Trophoblast cell (in vitro differentiated cells and primary cell): ENCODE results near the gene TRIM40.

Experiments used
- DNase-seq, 2 donors: peaks; one replicate each; pipeline ENCODE4 v3.0.0-alpha.2; 2016
- H2AFZ ChIP-seq: 2 replicates; pipeline ENCODE4 v1.6.1; 2013; ENCODE audit warnings: low read length, moderate library complexity, mild to moderate bottlenecking; ENCODE audit not compliant: insufficient read depth, poor library complexity
- H2AK5ac ChIP-seq: 2 replicates; pipeline ENCODE4 v1.6.1; 2013; ENCODE audit warnings: mild to moderate bottlenecking, low read length
- H2BK120ac ChIP-seq: 2 replicates; pipeline ENCODE4 v1.6.1; 2013; ENCODE audit warnings: low read length, mild to moderate bottlenecking, moderate library complexity; ENCODE audit not compliant: insufficient read depth, poor library complexity
- H2BK12ac ChIP-seq: 2 replicates; pipeline ENCODE4 v1.6.1; 2013; ENCODE audit warnings: mild to moderate bottlenecking, low read length, moderate library complexity
- H2BK5ac ChIP-seq: 2 replicates; pipeline ENCODE4 v1.6.1; 2013; ENCODE audit warnings: low read length, low read depth, moderate library complexity, mild to moderate bottlenecking; ENCODE audit not compliant: poor library complexity
- H3K14ac ChIP-seq: 2 replicates; pipeline ENCODE4 v1.6.1; 2013; ENCODE audit warnings: mild to moderate bottlenecking, low read length
- H3K18ac ChIP-seq: 2 replicates; pipeline ENCODE4 v1.6.1; 2013; ENCODE audit warnings: mild to moderate bottlenecking, low read length
- H3K23ac ChIP-seq: 2 replicates; pipeline ENCODE4 v1.6.1; 2013; ENCODE audit warnings: low read length
- H3K27ac ChIP-seq: 2 replicates; pipeline ENCODE4 v1.5.1; 2013; ENCODE audit warnings: low read depth, mild to moderate bottlenecking, inconsistent platforms, low read length, moderate library complexity
- H3K27me3 ChIP-seq: 2 replicates; pipeline ENCODE4 v1.6.1; 2013; ENCODE audit warnings: inconsistent platforms, mild to moderate bottlenecking, low read length, moderate library complexity; ENCODE audit not compliant: insufficient read depth
- H3K36me3 ChIP-seq, 2 experiments: 1 replicate in 1 of 2; 2 replicates in 1 of 2; pipeline ENCODE4 v1.6.1; 2013; ENCODE audit warnings: low read length in 2 of 2, mild to moderate bottlenecking in 2 of 2, moderate library complexity in 1 of 2; ENCODE audit not compliant: insufficient read depth in 2 of 2, control insufficient read depth in 1 of 2
- H3K4ac ChIP-seq: 2 replicates; pipeline ENCODE4 v1.6.1; 2013; ENCODE audit warnings: low read depth, mild to moderate bottlenecking, low read length, moderate library complexity
- H3K4me1 ChIP-seq, 2 experiments: 1 replicate in 1 of 2; 2 replicates in 1 of 2; pipeline ENCODE4 v1.6.1; 2013; ENCODE audit warnings: low read length in 2 of 2, mild to moderate bottlenecking in 2 of 2, moderate library complexity in 1 of 2; ENCODE audit not compliant: insufficient read depth in 2 of 2, control insufficient read depth in 1 of 2
- H3K4me2 ChIP-seq: 2 replicates; pipeline ENCODE4 v1.6.1; 2013; ENCODE audit warnings: inconsistent platforms, mild to moderate bottlenecking, low read length, moderate library complexity
- H3K4me3 ChIP-seq: 2 replicates; pipeline ENCODE4 v1.5.1; 2013; ENCODE audit warnings: mild to moderate bottlenecking, low read depth, low read length, inconsistent platforms
- H3K79me1 ChIP-seq: one replicate; pipeline ENCODE4 v1.6.1; 2013; ENCODE audit warnings: low read length
- H3K79me2 ChIP-seq: 2 replicates; pipeline ENCODE4 v1.6.1; 2013; ENCODE audit warnings: low read length, mild to moderate bottlenecking; ENCODE audit not compliant: control insufficient read depth, insufficient read depth, poor library complexity
- H3K9ac ChIP-seq: 2 replicates; pipeline ENCODE4 v1.6.1; 2013; ENCODE audit warnings: mild to moderate bottlenecking, low read length
- H3K9me3 ChIP-seq: 2 replicates; pipeline ENCODE4 v1.6.1; 2013; ENCODE audit warnings: low read depth, mild to moderate bottlenecking, control low read depth, inconsistent platforms, low read length; ENCODE audit not compliant: insufficient read depth
- H4K12ac ChIP-seq: 2 replicates; pipeline ENCODE4 v1.6.1; 2013; ENCODE audit warnings: low read depth, mild to moderate bottlenecking, low read length, moderate library complexity
- H4K8ac ChIP-seq: 2 replicates; pipeline ENCODE4 v1.6.1; 2013; ENCODE audit warnings: low read depth, mild to moderate bottlenecking, low read length, moderate library complexity
- H4K91ac ChIP-seq: one replicate; pipeline ENCODE4 v1.6.1; 2013; ENCODE audit warnings: low read depth, mild to moderate bottlenecking, low read length, moderate library complexity
- WGBS: extraction: QIAGEN DNeasy Blood & Tissue Kit; methylation state at CpG from one replicate; pipeline ENCODE4 v1.1.7; 2013; ENCODE audit warnings: missing lambda C conversion rate; ENCODE audit not compliant: insufficient read length, insufficient coverage; ENCODE audit errors: extremely low coverage; 5-methylcytosine and 5-hydroxymethylcytosine counted together

The TRIM40 gene

GRCh38 chr6:30171677-30172471 lies 35.9 kb downstream of the TRIM40 start:
- Histone ChIP-seq H3K27me3 (peaks cover 14% of the 10 kb centered on the region), H2AK5ac (no peak overlapping the region), H4K8ac (no peak overlapping the region), H3K79me2 (no peaks in the 10 kb centered on the region), H3K4ac (no peak overlapping the region), H3K27ac (no peak overlapping the region), H2BK5ac (no peak overlapping the region), H3K36me3 (no peaks in the 10 kb centered on the region), H3K18ac (no peak overlapping the region), H3K4me2 (peak overlapping the region; percentile 42), H3K23ac (no peak overlapping the region), H2BK12ac (no peak overlapping the region), H2BK120ac (no peak overlapping the region), H3K9ac (no peak overlapping the region), H3K14ac (no peak overlapping the region), H4K12ac (no peak overlapping the region), H3K79me1 (no peaks in the 10 kb centered on the region), H3K4me1 (peaks cover 0 to 3% of the 10 kb centered on the region in 2 experiments), H4K91ac (no peak overlapping the region), H2AFZ (no peak overlapping the region), H3K4me3 (no peak overlapping the region), H3K9me3 (no peaks in the 10 kb centered on the region)
- WGBS: no CpG with 5 or more reads among the region's 62 CpGs
- DNase-seq: no peak

GRCh38 chr6:30172681-30173080 lies 36.7 kb downstream of the TRIM40 start:
- no peaks in the 10 kb centered on the region for H3K79me2 ChIP-seq
- H2AFZ ChIP-seq: no peak overlapping the region
- no peak overlapping the region for H3K23ac ChIP-seq
- H3K9ac ChIP-seq: no peak overlapping the region
- no peak overlapping the region for H4K8ac ChIP-seq
- no peak overlapping the region for H2BK12ac ChIP-seq
- H3K4me1 ChIP-seq: peaks cover 0 to 3% of the 10 kb centered on the region in 2 experiments
- H4K12ac ChIP-seq: no peak overlapping the region
- no CpG with 5 or more reads among the region's 4 CpGs for WGBS
- no peak overlapping the region for H2AK5ac ChIP-seq
- no peaks in the 10 kb centered on the region for H3K9me3 ChIP-seq
- no peak overlapping the region for H3K4ac ChIP-seq
- no peak overlapping the region for H3K14ac ChIP-seq
- no peak overlapping the region for H2BK5ac ChIP-seq
- no peak overlapping the region for H3K27ac ChIP-seq
- peaks cover 14% of the 10 kb centered on the region for H3K27me3 ChIP-seq
- no peaks in the 10 kb centered on the region for H3K79me1 ChIP-seq
- H3K36me3 ChIP-seq: no peaks in the 10 kb centered on the region
- H3K18ac ChIP-seq: no peak overlapping the region
- H3K4me2 ChIP-seq: no peak overlapping the region
- no peak for DNase-seq
- H2BK120ac ChIP-seq: no peak overlapping the region
- H4K91ac ChIP-seq: no peak overlapping the region
- H3K4me3 ChIP-seq: no peak overlapping the region

GRCh38 chr6:30175765-30176164 lies 39.8 kb downstream of the TRIM40 start:
- no CpG with 5 or more reads among the region's 2 CpGs for WGBS

GRCh38 chr6:30178837-30179236 lies 42.9 kb downstream of the TRIM40 start:
- H2BK12ac ChIP-seq: no peak overlapping the region
- no peak overlapping the region for H3K9ac ChIP-seq
- H4K12ac ChIP-seq: no peak overlapping the region
- H3K9me3 ChIP-seq: no peaks in the 10 kb centered on the region
- no peaks in the 10 kb centered on the region for H3K79me2 ChIP-seq
- H2BK5ac ChIP-seq: no peak overlapping the region
- no peak overlapping the region for H2AK5ac ChIP-seq
- no peak overlapping the region for H3K4me2 ChIP-seq
- H3K27me3 ChIP-seq: no peaks in the 10 kb centered on the region
- no peaks in the 10 kb centered on the region for H3K4me1 ChIP-seq
- H2AFZ ChIP-seq: no peak overlapping the region
- no peaks in the 10 kb centered on the region for H3K79me1 ChIP-seq
- no peak overlapping the region for H3K4me3 ChIP-seq
- no CpG with 5 or more reads among the region's 1 CpG for WGBS
- H4K91ac ChIP-seq: no peak overlapping the region
- no peak for DNase-seq
- H2BK120ac ChIP-seq: no peak overlapping the region
- H4K8ac ChIP-seq: no peak overlapping the region
- no peak overlapping the region for H3K27ac ChIP-seq
- H3K14ac ChIP-seq: no peak overlapping the region
- no peak overlapping the region for H3K4ac ChIP-seq
- no peak overlapping the region for H3K18ac ChIP-seq
- no peaks in the 10 kb centered on the region for H3K36me3 ChIP-seq
- no peak overlapping the region for H3K23ac ChIP-seq

More at GRCh38 chr6:30175765-30176164, 39.8 kb downstream of the TRIM40 start:
- Histone ChIP-seq H2BK12ac (no peak overlapping the region), H3K4me3 (no peak overlapping the region), H3K27ac (no peak overlapping the region), H3K9me3 (no peaks in the 10 kb centered on the region), H4K8ac (no peak overlapping the region), H3K18ac (no peak overlapping the region), H4K12ac (no peak overlapping the region), H3K79me1 (no peaks in the 10 kb centered on the region), H3K36me3 (no peaks in the 10 kb centered on the region), H2BK120ac (no peak overlapping the region), H3K23ac (no peak overlapping the region), H3K4me1 (peaks cover 0 to 3% of the 10 kb centered on the region in 2 experiments), H2AK5ac (no peak overlapping the region), H3K14ac (no peak overlapping the region), H3K9ac (no peak overlapping the region), H2BK5ac (no peak overlapping the region), H2AFZ (no peak overlapping the region), H3K4ac (no peak overlapping the region), H3K4me2 (no peak overlapping the region), H4K91ac (no peak overlapping the region), H3K27me3 (peaks cover 14% of the 10 kb centered on the region), H3K79me2 (no peaks in the 10 kb centered on the region)
- no peak for DNase-seq
